Measurements from ENCODE around the gene PLEK. TPM values are rescaled to one million over a fixed set of nuclear protein-coding genes. Genes with fewer than 3 reads are reported as not detected.

The PLEK gene
- total and polyA plus RNA-seq, 9 of the 15 experiments (the other 6 are each of a cell fraction or from before 2014, with no cell fraction given) = 0.14 to 1.2 (median 0.36) TPM

- TF ChIP-seq, protein P1, sequence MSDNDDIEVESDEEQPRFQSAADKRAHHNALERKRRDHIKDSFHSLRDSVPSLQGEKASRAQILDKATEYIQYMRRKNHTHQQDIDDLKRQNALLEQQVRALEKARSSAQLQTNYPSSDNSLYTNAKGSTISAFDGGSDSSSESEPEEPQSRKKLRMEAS (CRISPR knock-in tag; IDR thresholded peaks at IDR 0.05) = no peak
- TF ChIP-seq SP2 (IDR thresholded peaks at IDR 0.05; ENCODE audit: extremely low read depth, low read depth, low read length, poor library complexity, severe bottlenecking) (no peak), KDM4B (IDR thresholded peaks at IDR 0.05; ENCODE audit: borderline replicate concordance in 2 of 2, low read depth in 1 of 2) (no peak), CHD4 (IDR thresholded peaks at IDR 0.05; ENCODE audit: insufficient read depth, insufficient replicate concordance, low read depth, low read length, poor library complexity, severe bottlenecking) (no peak), XRCC5 (IDR thresholded peaks at IDR 0.05; ENCODE audit: low read depth, low read length) (peak; percentile 85; the same call in 1 of the 2 replicates), BACH1 (tag; IDR thresholded peaks at IDR 0.05) (peak; percentile 68), L3MBTL2 (IDR thresholded peaks at IDR 0.05) (no peak; the same call in none of the 2 replicates), KAT8 (IDR thresholded peaks at IDR 0.05; ENCODE audit: low read depth) (no peak), TAF7 (tag; IDR thresholded peaks at IDR 0.05) (no peak), ZFX (CRISPR knock-in tag; IDR thresholded peaks at IDR 0.05) (no peak), ZBTB40 (IDR thresholded peaks at IDR 0.05) (no peak), ZBTB40 (CRISPR knock-in tag; IDR thresholded peaks at IDR 0.05) (no peak), SMAD1 (IDR thresholded peaks at IDR 0.05; ENCODE audit: low read depth, low read length, partially characterized antibody) (no peak), NCOA1 (IDR thresholded peaks at IDR 0.05; ENCODE audit: low read depth) (no peak), E2F3 (CRISPR knock-in tag; IDR thresholded peaks at IDR 0.05) (no peak)
- TF ChIP-seq, protein P2, sequence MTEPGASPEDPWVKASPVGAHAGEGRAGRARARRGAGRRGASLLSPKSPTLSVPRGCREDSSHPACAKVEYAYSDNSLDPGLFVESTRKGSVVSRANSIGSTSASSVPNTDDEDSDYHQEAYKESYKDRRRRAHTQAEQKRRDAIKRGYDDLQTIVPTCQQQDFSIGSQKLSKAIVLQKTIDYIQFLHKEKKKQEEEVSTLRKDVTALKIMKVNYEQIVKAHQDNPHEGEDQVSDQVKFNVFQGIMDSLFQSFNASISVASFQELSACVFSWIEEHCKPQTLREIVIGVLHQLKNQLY (CRISPR knock-in tag; conservative IDR thresholded peaks at IDR 0.05) = no peak
Observed at GRCh38 chr2:68441179-68441993, 76.3 kb downstream of the PLEK start (continued).
